Measurements from ENCODE around the gene MS4A6E. TPM values are rescaled to one million over a fixed set of nuclear protein-coding genes. Genes with fewer than 3 reads are reported as not detected.

The MS4A6E gene
- total RNA-seq, 1 donor from 2014 or later, result not detected

DNA sequence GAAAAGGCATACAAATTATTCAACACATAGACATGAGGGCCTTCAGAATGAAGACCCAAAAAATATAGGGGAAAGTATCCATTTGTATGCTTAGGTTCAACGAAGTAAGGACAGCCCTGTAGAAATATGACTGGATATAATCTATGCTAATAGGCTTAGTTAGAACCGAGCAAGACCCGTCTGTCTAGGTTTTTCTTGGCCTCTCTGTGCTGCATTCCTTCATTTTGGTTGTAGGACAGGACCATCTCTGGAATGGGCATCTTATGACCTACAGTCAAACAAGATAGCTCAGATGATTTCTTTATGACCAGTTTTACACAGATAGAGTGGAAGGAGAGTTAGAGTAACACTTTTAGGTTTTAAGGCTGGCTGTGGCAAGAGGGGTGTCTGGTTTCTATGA is 45.7 kb downstream of the MS4A6E start:
- H3K4me3 ChIP-seq (ENCODE audit: low read depth, low read length), result no peak overlapping the region
- no peaks in the 10 kb centered on the region for H3K27me3 ChIP-seq (ENCODE audit: control insufficient read depth, insufficient read depth, low read length)
- DNase-seq (ENCODE audit: low read depth), result no peak
- no peaks in the 10 kb centered on the region for H3K36me3 ChIP-seq (ENCODE audit: control insufficient read depth, insufficient read depth, low read length)
- TF ChIP-seq, protein P1, sequence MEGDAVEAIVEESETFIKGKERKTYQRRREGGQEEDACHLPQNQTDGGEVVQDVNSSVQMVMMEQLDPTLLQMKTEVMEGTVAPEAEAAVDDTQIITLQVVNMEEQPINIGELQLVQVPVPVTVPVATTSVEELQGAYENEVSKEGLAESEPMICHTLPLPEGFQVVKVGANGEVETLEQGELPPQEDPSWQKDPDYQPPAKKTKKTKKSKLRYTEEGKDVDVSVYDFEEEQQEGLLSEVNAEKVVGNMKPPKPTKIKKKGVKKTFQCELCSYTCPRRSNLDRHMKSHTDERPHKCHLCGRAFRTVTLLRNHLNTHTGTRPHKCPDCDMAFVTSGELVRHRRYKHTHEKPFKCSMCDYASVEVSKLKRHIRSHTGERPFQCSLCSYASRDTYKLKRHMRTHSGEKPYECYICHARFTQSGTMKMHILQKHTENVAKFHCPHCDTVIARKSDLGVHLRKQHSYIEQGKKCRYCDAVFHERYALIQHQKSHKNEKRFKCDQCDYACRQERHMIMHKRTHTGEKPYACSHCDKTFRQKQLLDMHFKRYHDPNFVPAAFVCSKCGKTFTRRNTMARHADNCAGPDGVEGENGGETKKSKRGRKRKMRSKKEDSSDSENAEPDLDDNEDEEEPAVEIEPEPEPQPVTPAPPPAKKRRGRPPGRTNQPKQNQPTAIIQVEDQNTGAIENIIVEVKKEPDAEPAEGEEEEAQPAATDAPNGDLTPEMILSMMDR (IDR thresholded peaks at IDR 0.05; ENCODE audit: insufficient read depth, low read length, poor library complexity, severe bottlenecking), result no peak

DNA sequence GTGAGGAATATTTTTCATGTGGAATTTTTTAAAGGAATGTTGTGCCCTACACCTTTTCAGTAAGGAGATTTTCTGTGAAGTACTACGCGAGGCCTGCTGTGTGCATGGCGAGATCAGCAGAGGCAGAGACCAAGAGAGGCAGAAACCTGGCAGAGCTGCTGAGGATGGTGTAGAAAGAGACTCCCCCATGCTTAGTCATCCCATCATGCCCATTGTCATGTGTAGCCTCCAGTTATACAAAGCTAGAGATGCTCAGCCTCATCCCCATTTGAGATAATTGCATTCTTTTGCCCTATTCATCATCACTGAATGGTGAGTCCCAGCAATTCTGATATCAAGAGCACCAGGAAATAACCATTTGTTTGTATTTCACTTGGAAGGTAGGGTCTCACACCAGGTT is 48.3 kb downstream of the MS4A6E start:
- H3K36me3 ChIP-seq (ENCODE audit: control insufficient read depth, insufficient read depth, low read length), result no peaks in the 10 kb centered on the region
- TF ChIP-seq, protein P1 (IDR thresholded peaks at IDR 0.05; ENCODE audit: insufficient read depth, low read length, poor library complexity, severe bottlenecking), result no peak
- no peak for DNase-seq (ENCODE audit: low read depth)
- no peak overlapping the region for H3K4me3 ChIP-seq (ENCODE audit: low read depth, low read length)
- H3K27me3 ChIP-seq (ENCODE audit: control insufficient read depth, insufficient read depth, low read length), result no peaks in the 10 kb centered on the region

DNA sequence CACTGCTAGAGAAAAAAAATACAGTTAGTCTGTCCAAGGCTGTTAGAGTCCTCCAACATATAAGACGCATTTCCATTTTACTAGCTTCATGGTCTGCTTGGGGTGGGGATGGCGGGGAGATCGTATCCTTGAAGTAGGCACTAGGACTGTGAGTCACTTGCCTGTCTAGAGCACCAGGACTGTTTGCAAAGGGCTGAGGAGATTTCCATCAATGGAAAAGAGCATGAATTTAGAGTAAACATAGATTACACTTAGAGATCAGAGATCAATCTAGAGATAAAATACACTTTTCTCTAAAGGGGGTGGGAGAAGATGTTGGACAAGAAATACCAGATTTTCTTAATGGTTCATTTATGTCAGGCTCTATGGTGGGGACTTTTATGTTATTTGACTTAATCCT is 49.5 kb downstream of the MS4A6E start:
- Histone ChIP-seq H3K36me3 (ENCODE audit: control insufficient read depth, insufficient read depth, low read length) (no peaks in the 10 kb centered on the region), H3K4me3 (ENCODE audit: low read depth, low read length) (no peak overlapping the region), H3K27me3 (ENCODE audit: control insufficient read depth, insufficient read depth, low read length) (no peaks in the 10 kb centered on the region)
- no peak for DNase-seq (ENCODE audit: low read depth)
- TF ChIP-seq, protein P1 (IDR thresholded peaks at IDR 0.05; ENCODE audit: insufficient read depth, low read length, poor library complexity, severe bottlenecking), result no peak

DNA sequence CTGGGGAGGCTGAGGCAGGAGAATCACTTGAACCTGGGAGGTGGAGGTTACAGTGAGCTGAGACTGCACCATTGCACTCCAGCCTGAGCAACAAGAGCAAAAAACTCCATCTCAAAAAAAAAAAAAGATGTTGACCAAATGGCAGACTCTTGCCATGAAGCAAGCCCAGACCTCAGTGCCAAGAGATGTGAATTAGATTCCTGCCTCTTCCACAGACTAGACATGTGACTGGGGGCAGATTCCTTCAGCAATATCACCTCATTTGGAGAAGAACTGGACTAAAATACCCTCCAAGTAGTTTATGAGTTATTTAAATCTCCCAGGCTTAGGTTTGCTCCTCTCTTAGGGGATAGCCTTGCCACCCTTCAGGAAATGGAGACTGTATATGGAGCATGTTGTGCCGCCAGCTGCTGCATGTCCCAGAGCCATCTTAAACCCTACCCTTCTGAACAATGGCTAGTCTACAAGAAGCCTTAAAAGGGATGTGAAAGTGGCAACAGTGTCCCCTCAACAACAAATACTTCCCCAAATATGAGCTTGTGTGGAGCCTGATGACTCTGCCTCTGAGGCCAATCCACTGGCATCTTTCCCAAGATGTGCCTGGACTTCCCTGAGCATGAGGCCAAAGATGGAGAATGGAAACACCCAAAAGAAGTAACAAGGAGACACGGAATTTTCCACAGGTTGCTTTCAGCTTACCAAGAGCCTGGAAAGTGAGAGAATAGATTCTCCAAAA is 50.5 kb downstream of the MS4A6E start:
- DNase-seq (ENCODE audit: low read depth), result no peak
- H3K4me3 ChIP-seq (ENCODE audit: low read depth, low read length), result no peak overlapping the region
- no peaks in the 10 kb centered on the region for H3K27me3 ChIP-seq (ENCODE audit: control insufficient read depth, insufficient read depth, low read length)
- TF ChIP-seq, protein P1 (IDR thresholded peaks at IDR 0.05; ENCODE audit: insufficient read depth, low read length, poor library complexity, severe bottlenecking), result no peak
- no peaks in the 10 kb centered on the region for H3K36me3 ChIP-seq (ENCODE audit: control insufficient read depth, insufficient read depth, low read length)

DNA sequence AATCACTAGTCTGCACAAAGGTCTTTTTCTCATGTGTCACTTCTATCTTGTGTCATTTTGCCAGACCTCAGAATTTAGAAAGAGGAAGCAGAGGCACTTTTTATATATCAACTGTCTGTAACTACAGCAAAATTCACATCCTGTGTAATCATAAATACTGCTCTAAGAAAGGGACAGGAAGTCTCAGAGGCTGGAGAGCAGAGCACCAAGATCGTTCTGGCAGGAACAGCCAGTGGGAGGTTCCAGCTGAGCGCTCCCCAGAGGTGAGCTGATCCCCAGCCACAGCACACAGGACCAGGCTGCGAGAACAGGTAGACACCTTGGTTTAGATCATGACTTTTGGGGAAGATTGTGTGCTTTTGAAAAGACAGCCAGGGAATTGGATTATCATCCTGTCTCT is 51.3 kb downstream of the MS4A6E start, which contains the start of gene MS4A7:
Gene MS4A7, plus strand, starts transcription at position 179 of the 400 bp plus-strand sequence. CDS start 4,610 bp downstream, outside the sequence.
- TF ChIP-seq, protein P1 (IDR thresholded peaks at IDR 0.05; ENCODE audit: insufficient read depth, low read length, poor library complexity, severe bottlenecking), result no peak
- no peaks in the 10 kb centered on the region for H3K27me3 ChIP-seq (ENCODE audit: control insufficient read depth, insufficient read depth, low read length)
- H3K4me3 ChIP-seq (ENCODE audit: low read depth, low read length), result no peak within 1 kb of the TSS
- H3K36me3 ChIP-seq (ENCODE audit: control insufficient read depth, insufficient read depth, low read length), result no peaks in the 10 kb centered on the region
- DNase-seq (ENCODE audit: low read depth), result no peak

Measured in kidney epithelial cell (primary cell).